Uterus (tissue), 2 donors: ENCODE results near the gene NACC1.

ENCODE experiments used
- POLR2A ChIP-seq, 2 donors: fragments of 450-650 bp; IDR thresholded peaks; one replicate each; pipeline ENCODE4 v1.6.1; 2016; ENCODE audit warnings: antibody characterized with exemption in 2 of 2, mild to moderate bottlenecking in 1 of 2, moderate library complexity in 1 of 2
- TF ChIP-seq, protein P1 (sequence below), 4 experiments: fragments of 200-600 bp in 2 of 4; fragments of 450-650 bp in 2 of 4; sonication (generic) in 2 of 4; IDR thresholded peaks; one replicate each; pipeline ENCODE4 v1.5.1; 2016 to 2019; ENCODE audit warnings: antibody characterized with exemption in 4 of 4, mild to moderate bottlenecking in 2 of 4, moderate library complexity in 1 of 4

DNA sequence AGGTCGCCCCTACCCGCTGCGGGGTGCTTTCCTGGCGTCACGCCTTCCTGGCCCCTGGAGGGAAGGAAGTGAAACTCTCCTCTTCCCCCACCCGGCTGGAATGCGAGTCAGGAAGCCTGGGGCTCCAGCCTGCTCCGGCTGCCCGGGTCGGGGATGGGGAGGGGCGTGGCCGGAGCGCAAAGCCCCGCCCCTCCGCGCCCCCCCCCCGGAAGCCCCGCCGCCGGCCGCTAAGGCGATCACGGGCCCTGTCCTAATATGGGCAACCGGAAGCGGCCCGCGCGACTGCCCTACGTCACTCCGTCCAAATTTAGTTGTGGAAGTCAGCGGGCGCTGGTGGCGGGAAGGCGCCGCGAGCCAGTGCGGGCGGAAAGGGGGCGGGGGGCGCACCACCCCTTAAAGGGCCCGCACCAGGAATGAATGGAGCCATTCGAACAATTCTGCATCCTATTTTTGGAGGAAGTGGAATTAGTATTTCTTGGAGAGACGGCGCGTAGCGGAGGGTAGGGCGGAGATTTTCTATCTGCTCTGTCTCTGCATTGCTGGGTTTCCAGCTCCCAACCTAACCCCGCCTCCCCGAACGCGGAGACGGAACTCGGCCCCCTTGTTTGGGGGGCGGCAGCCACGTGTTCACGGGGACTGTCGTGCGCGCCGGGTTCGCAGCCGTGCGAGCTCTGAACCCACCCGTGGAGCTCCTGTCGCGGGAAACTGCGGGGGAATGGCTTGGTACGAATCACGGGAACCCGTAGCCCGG is 33.7 kb downstream of the NACC1 start:
- peak; percentile 95 to 98 for TF ChIP-seq POLR2A (IDR thresholded peaks at IDR 0.05)
- TF ChIP-seq, protein P1, sequence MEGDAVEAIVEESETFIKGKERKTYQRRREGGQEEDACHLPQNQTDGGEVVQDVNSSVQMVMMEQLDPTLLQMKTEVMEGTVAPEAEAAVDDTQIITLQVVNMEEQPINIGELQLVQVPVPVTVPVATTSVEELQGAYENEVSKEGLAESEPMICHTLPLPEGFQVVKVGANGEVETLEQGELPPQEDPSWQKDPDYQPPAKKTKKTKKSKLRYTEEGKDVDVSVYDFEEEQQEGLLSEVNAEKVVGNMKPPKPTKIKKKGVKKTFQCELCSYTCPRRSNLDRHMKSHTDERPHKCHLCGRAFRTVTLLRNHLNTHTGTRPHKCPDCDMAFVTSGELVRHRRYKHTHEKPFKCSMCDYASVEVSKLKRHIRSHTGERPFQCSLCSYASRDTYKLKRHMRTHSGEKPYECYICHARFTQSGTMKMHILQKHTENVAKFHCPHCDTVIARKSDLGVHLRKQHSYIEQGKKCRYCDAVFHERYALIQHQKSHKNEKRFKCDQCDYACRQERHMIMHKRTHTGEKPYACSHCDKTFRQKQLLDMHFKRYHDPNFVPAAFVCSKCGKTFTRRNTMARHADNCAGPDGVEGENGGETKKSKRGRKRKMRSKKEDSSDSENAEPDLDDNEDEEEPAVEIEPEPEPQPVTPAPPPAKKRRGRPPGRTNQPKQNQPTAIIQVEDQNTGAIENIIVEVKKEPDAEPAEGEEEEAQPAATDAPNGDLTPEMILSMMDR (IDR thresholded peaks at IDR 0.05): peak; percentile 5 to 42 (median 24)
